Activated CD4-positive, alpha-beta T cell treated with anti-CD3 and anti-CD28 coated beads for 36 hours (primary cell): ENCODE data around the gene SH2D6. TPM values are rescaled to one million over a fixed set of nuclear protein-coding genes. Genes with fewer than 3 reads are reported as not detected.

ENCODE experiments used
- ATAC-seq: fragments of 200-7000 bp; cut with Tn5 transposase; one replicate; pipeline ENCODE4 v1.10.0; 2021; ENCODE audit warnings: mild to moderate bottlenecking, moderate library complexity
- CTCF ChIA-PET: fragments of 350-600 bp; sonication (Branson Sonifier 250); formaldehyde crosslinking; loops from one replicate; lab custom pipeline; 2021; ENCODE audit warnings: antibody characterized with exemption; lab: Charles Lee
- POLR2A ChIA-PET: fragments of 350-600 bp; sonication (Branson Sonifier 250); formaldehyde crosslinking; loops from one replicate; lab custom pipeline; 2021; ENCODE audit warnings: antibody characterized with exemption, inconsistent platforms; lab: Charles Lee
- DNase-seq: peaks from one replicate; pipeline ENCODE4 v3.0.0-alpha.2; 2020
- H3K27ac Mint-ChIP-seq: one replicate; pipeline ENCODE4 v1.8.0; 2021; ENCODE audit warnings: mixed read lengths
- H3K27me3 Mint-ChIP-seq: one replicate; pipeline ENCODE4 v1.8.0; 2021; ENCODE audit warnings: mixed read lengths
- H3K36me3 Mint-ChIP-seq: one replicate; pipeline ENCODE4 v1.8.0; 2021; ENCODE audit warnings: low read depth, mixed read lengths
- H3K4me1 Mint-ChIP-seq: one replicate; pipeline ENCODE4 v1.8.0; 2021; ENCODE audit warnings: mixed read lengths
- H3K4me3 Mint-ChIP-seq: one replicate; pipeline ENCODE4 v1.8.0; 2021; ENCODE audit warnings: mild to moderate bottlenecking, moderate library complexity, mixed read lengths
- H3K9me3 Mint-ChIP-seq: one replicate; pipeline ENCODE4 v1.8.0; 2021; ENCODE audit warnings: low read depth, mixed read lengths
- intact Hi-C, 2 experiments: fragments of 100-400 bp; cut with DNase I in 1 of 2; cut with micrococcal nuclease in 1 of 2; formaldehyde crosslinking; loops; one replicate each; pipeline versions ENCODE4 v1.14.2 to v1.15.1; 2022 to 2024; cut with DNase I, micrococcal nuclease
- total RNA-seq, 2 experiments: library from RNA; stranded (reverse); gene quantifications; one replicate each; pipeline ENCODE4 v1.2.3, GENCODE V29; 2021

SH2D6 gene
- total RNA-seq, 2 experiments from 2014 or later: 1.7 to 2.2 TPM

GRCh38 chr2:85398426-85399182, 19.9 kb upstream of the SH2D6 start:
- CTCF ChIA-PET: interaction anchor here (1.3 kb wide), 1 partner anchor 153 kb away, joined by 4 read pairs; no protein-coding TSS in a partner anchor
- Mint-ChIP-seq H3K27me3 (no peaks in the 10 kb centered on the region), H3K4me1 (peaks cover 6% of the 10 kb centered on the region), H3K9me3 (peaks cover 2% of the 10 kb centered on the region), H3K4me3 (no peak overlapping the region), H3K27ac (no peak overlapping the region), H3K36me3 (peaks cover 6% of the 10 kb centered on the region)
- POLR2A ChIA-PET: no interaction called here
- ATAC-seq (no peak), DNase-seq (no peak)
- intact Hi-C loops: no loop called here

GRCh38 chr2:85399183-85399455, 19.4 kb upstream of the SH2D6 start:
- Mint-ChIP-seq H3K27ac (no peak overlapping the region), H3K36me3 (peaks cover 8% of the 10 kb centered on the region), H3K4me3 (no peak overlapping the region), H3K9me3 (peaks cover 4% of the 10 kb centered on the region), H3K27me3 (no peaks in the 10 kb centered on the region), H3K4me1 (peaks cover 6% of the 10 kb centered on the region)
- DNase-seq (no peak), ATAC-seq (no peak)
- intact Hi-C loops: no loop called here
- ChIA-PET POLR2A (no interaction called here), CTCF (interaction anchor here (1.3 kb wide), 1 partner anchor 153 kb away, joined by 4 read pairs; no protein-coding TSS in a partner anchor)

- CTCF ChIA-PET: no interaction called here
- DNase-seq: no peak
- POLR2A ChIA-PET: no interaction called here
Measured at GRCh38 chr2:85400023-85400422, 18.5 kb upstream of the SH2D6 start.

GRCh38 chr2:85400541-85401463, 17.7 kb upstream of the SH2D6 start:
- no peak overlapping the region for H3K4me3 Mint-ChIP-seq
- H3K27ac Mint-ChIP-seq: no peak overlapping the region
- ATAC-seq (no peak), DNase-seq (no peak)
- CTCF ChIA-PET: no interaction called here
- H3K36me3 Mint-ChIP-seq: peaks cover 8% of the 10 kb centered on the region
- H3K27me3 Mint-ChIP-seq: no peaks in the 10 kb centered on the region
- intact Hi-C loops: no loop called here
- peaks cover 7% of the 10 kb centered on the region for H3K9me3 Mint-ChIP-seq
- POLR2A ChIA-PET: interaction anchor here (0.5 kb wide), 1 partner anchor 164 kb away, joined by 3 read pairs; no protein-coding TSS in a partner anchor
- peaks cover 16% of the 10 kb centered on the region for H3K4me1 Mint-ChIP-seq

More at GRCh38 chr2:85400023-85400422, 18.5 kb upstream of the SH2D6 start:
- H3K27me3 Mint-ChIP-seq: no peaks in the 10 kb centered on the region
- H3K4me1 Mint-ChIP-seq: peaks cover 8% of the 10 kb centered on the region
- intact Hi-C loops: no loop called here
- H3K9me3 Mint-ChIP-seq: peaks cover 7% of the 10 kb centered on the region
- no peak overlapping the region for H3K4me3 Mint-ChIP-seq
- no peak for ATAC-seq
- H3K36me3 Mint-ChIP-seq: peaks cover 8% of the 10 kb centered on the region
- H3K27ac Mint-ChIP-seq: no peak overlapping the region

GRCh38 chr2:85401464-85401805, 17.1 kb upstream of the SH2D6 start:
- no peaks in the 10 kb centered on the region for H3K27me3 Mint-ChIP-seq
- ChIA-PET POLR2A (interaction anchor here (0.5 kb wide), 1 partner anchor 163 kb away, joined by 3 read pairs; no protein-coding TSS in a partner anchor), CTCF (no interaction called here)
- peaks cover 8% of the 10 kb centered on the region for H3K36me3 Mint-ChIP-seq
- no peak overlapping the region for H3K4me3 Mint-ChIP-seq
- DNase-seq: no peak
- no peak for ATAC-seq
- H3K4me1 Mint-ChIP-seq: peaks cover 22% of the 10 kb centered on the region
- peaks cover 7% of the 10 kb centered on the region for H3K9me3 Mint-ChIP-seq
- H3K27ac Mint-ChIP-seq: no peak overlapping the region
- intact Hi-C loops: no loop called here

- ATAC-seq (no peak), DNase-seq (no peak)
- no peak overlapping the region for H3K4me3 Mint-ChIP-seq
- peaks cover 20% of the 10 kb centered on the region for H3K4me1 Mint-ChIP-seq
- intact Hi-C loops: no loop called here
- H3K9me3 Mint-ChIP-seq: peaks cover 7% of the 10 kb centered on the region
- peaks cover 8% of the 10 kb centered on the region for H3K36me3 Mint-ChIP-seq
- no peaks in the 10 kb centered on the region for H3K27me3 Mint-ChIP-seq
- H3K27ac Mint-ChIP-seq: no peak overlapping the region
- ChIA-PET CTCF (interaction anchor here (0.7 kb wide), 2 partner anchors 147 to 303 kb away, joined by 3 read pairs; no protein-coding TSS in a partner anchor), POLR2A (no interaction called here)
Measured at GRCh38 chr2:85401844-85402243, 16.7 kb upstream of the SH2D6 start.

GRCh38 chr2:85405201-85406059, 13.1 kb upstream of the SH2D6 start:
- ATAC-seq (peak; percentile 95), DNase-seq (peak; percentile 88)
- Mint-ChIP-seq H3K27ac (peak overlapping the region; percentile 90), H3K27me3 (no peaks in the 10 kb centered on the region), H3K9me3 (peaks cover 7% of the 10 kb centered on the region), H3K4me1 (peaks cover 44% of the 10 kb centered on the region), H3K4me3 (peak overlapping the region; percentile 45), H3K36me3 (peaks cover 8% of the 10 kb centered on the region)
- intact Hi-C loops: loop anchor here (1.0 to 5.0 kb wide), 2 partner anchors 78 to 134 kb away; partner anchors contain the start of genes MAT2A (in 1 of the 2) and TGOLN2 (in 1 of the 2)
- POLR2A ChIA-PET: interaction anchor here (0.9 to 1.5 kb wide), 5 partner anchors 51 to 141 kb away, joined by 3 to 4 read pairs (median 4); partner anchors contain the start of genes ELMOD3 and RETSAT
- CTCF ChIA-PET: interaction anchor here (0.8 to 1.4 kb wide), 4 partner anchors 12 to 232 kb away, joined by 3 to 4 read pairs (median 3); no protein-coding TSS in a partner anchor

GRCh38 chr2:85409845-85410583, 8.5 kb upstream of the SH2D6 start, which contains the start of gene CAPG:
CAPG (minus strand) TSS chr2:85410366; CDS start chr2:85402145, 8,221 bp downstream.
- Mint-ChIP-seq H3K4me1 (peaks cover 59% of the 10 kb centered on the region), H3K27ac (peak within 1 kb of the TSS; percentile 51), H3K36me3 (no peaks in the 10 kb centered on the region), H3K27me3 (no peaks in the 10 kb centered on the region), H3K4me3 (peak within 1 kb of the TSS; percentile 60), H3K9me3 (no peaks in the 10 kb centered on the region)
- intact Hi-C loops: loop anchor here (5.0 to 10.0 kb wide), 2 partner anchors 83 to 785 kb away; partner anchors contain the start of genes IMMT (in 1 of the 2), MRPL35 (in 1 of the 2) and TGOLN2 (in 1 of the 2)
- CTCF ChIA-PET: interaction anchor here (1.7 kb wide), 1 partner anchor 142 kb away, joined by 5 read pairs; no protein-coding TSS in a partner anchor
- peak; percentile 10 for ATAC-seq
- POLR2A ChIA-PET: no interaction called here
- peak; percentile 65 for DNase-seq

GRCh38 chr2:85410584-85411404, 7.7 kb upstream of the SH2D6 start:
- no peaks in the 10 kb centered on the region for H3K27me3 Mint-ChIP-seq
- no peaks in the 10 kb centered on the region for H3K9me3 Mint-ChIP-seq
- H3K36me3 Mint-ChIP-seq: no peaks in the 10 kb centered on the region
- no peak overlapping the region for H3K27ac Mint-ChIP-seq
- POLR2A ChIA-PET: no interaction called here
- CTCF ChIA-PET: interaction anchor here (1.7 kb wide), 1 partner anchor 141 kb away, joined by 5 read pairs; no protein-coding TSS in a partner anchor
- no peak for ATAC-seq
- peaks cover 53% of the 10 kb centered on the region for H3K4me1 Mint-ChIP-seq
- peak; percentile 47 for DNase-seq
- intact Hi-C loops: loop anchor here in 1 of 2 experiments (10.0 kb wide), 1 partner anchor 784 kb away; the partner anchor contains the start of genes IMMT and MRPL35
- peak overlapping the region; percentile 60 for H3K4me3 Mint-ChIP-seq
